ENCODE measurements around the gene ARHGEF19. TPM values are rescaled to one million over a fixed set of nuclear protein-coding genes. Genes with fewer than 3 reads are reported as not detected.

Gene ARHGEF19
- total RNA-seq, 3 donors from 2014 or later (not counting 1 experiment from before 2014, with no cell fraction given), result 14.6 to 18.9 (median 15.8) TPM

GRCh38 chr1:16153096-16153998 is 59.1 kb downstream of the ARHGEF19 start:
- intact Hi-C loops (cut with micrococcal nuclease), result no loop called here

GRCh38 chr1:16152481-16153087 is 59.9 kb downstream of the ARHGEF19 start:
- Histone ChIP-seq H3K4me3 (ENCODE audit: low read length) (no peak overlapping the region), H3K27me3 (ENCODE audit: control insufficient read depth, insufficient read depth, low read length) (peaks cover 39% of the 10 kb centered on the region), H3K36me3 (ENCODE audit: control insufficient read depth, insufficient read depth, low read length) (no peaks in the 10 kb centered on the region), H3K4me1 (ENCODE audit: control insufficient read depth, insufficient read depth, low read length) (peaks cover 58% of the 10 kb centered on the region), H3K27ac (ENCODE audit: low read length) (no peak overlapping the region), H3K9me3 (ENCODE audit: control insufficient read depth, insufficient read depth, low read length) (no peaks in the 10 kb centered on the region)
- H3K9me3 Mint-ChIP-seq, result no peaks in the 10 kb centered on the region
- intact Hi-C loops (cut with micrococcal nuclease), result no loop called here
- peaks cover 0 to 19% of the 10 kb centered on the region in 2 donors for H3K27me3 Mint-ChIP-seq (ENCODE audit: low read depth in 2 of 2)
- H3K4me3 Mint-ChIP-seq, result no peak overlapping the region
- WGBS (ENCODE audit: insufficient coverage), result 75% methylated on average over 14 of the region's 16 CpGs
- TF ChIP-seq CTCF (IDR thresholded peaks at IDR 0.05), result no peak
- ATAC-seq (no peak), DNase-seq (no peak)
- H3K4me1 Mint-ChIP-seq, result peaks cover 20 to 52% of the 10 kb centered on the region in 2 donors
- H3K36me3 Mint-ChIP-seq, result no peaks in the 10 kb centered on the region
- no peak overlapping the region for H3K27ac Mint-ChIP-seq

More at GRCh38 chr1:16153096-16153998, 59.1 kb downstream of the ARHGEF19 start:
- Mint-ChIP-seq H3K27ac (no peak overlapping the region), H3K36me3 (no peaks in the 10 kb centered on the region), H3K4me3 (no peak overlapping the region), H3K4me1 (peaks cover 27 to 59% of the 10 kb centered on the region in 2 donors), H3K27me3 (ENCODE audit: low read depth in 2 of 2) (peaks cover 0 to 22% of the 10 kb centered on the region in 2 donors), H3K9me3 (no peaks in the 10 kb centered on the region)
- H3K27me3 ChIP-seq (ENCODE audit: control insufficient read depth, insufficient read depth, low read length), result peaks cover 39% of the 10 kb centered on the region
- no peak overlapping the region for H3K4me3 ChIP-seq (ENCODE audit: low read length)
- peaks cover 63% of the 10 kb centered on the region for H3K4me1 ChIP-seq (ENCODE audit: control insufficient read depth, insufficient read depth, low read length)
- H3K36me3 ChIP-seq (ENCODE audit: control insufficient read depth, insufficient read depth, low read length), result no peaks in the 10 kb centered on the region
- no peak overlapping the region for H3K27ac ChIP-seq (ENCODE audit: low read length)
- ATAC-seq (no peak), DNase-seq (no peak)
- TF ChIP-seq CTCF (IDR thresholded peaks at IDR 0.05), result no peak
- no peaks in the 10 kb centered on the region for H3K9me3 ChIP-seq (ENCODE audit: control insufficient read depth, insufficient read depth, low read length)
- WGBS (ENCODE audit: insufficient coverage), result 81% methylated on average over 11 of the region's 13 CpGs

GRCh38 chr1:16151995-16152384 is 60.5 kb downstream of the ARHGEF19 start:
- DNase-seq (no peak), ATAC-seq (no peak)
- Mint-ChIP-seq H3K36me3 (no peaks in the 10 kb centered on the region), H3K27ac (no peak overlapping the region), H3K4me1 (peaks cover 14 to 46% of the 10 kb centered on the region in 2 donors), H3K9me3 (no peaks in the 10 kb centered on the region), H3K4me3 (no peak overlapping the region), H3K27me3 (ENCODE audit: low read depth in 2 of 2) (peaks cover 0 to 16% of the 10 kb centered on the region in 2 donors)
- no peak for TF ChIP-seq CTCF (IDR thresholded peaks at IDR 0.05)
- Histone ChIP-seq H3K27me3 (ENCODE audit: control insufficient read depth, insufficient read depth, low read length) (peaks cover 39% of the 10 kb centered on the region), H3K4me1 (ENCODE audit: control insufficient read depth, insufficient read depth, low read length) (peaks cover 52% of the 10 kb centered on the region), H3K27ac (ENCODE audit: low read length) (no peak overlapping the region), H3K36me3 (ENCODE audit: control insufficient read depth, insufficient read depth, low read length) (no peaks in the 10 kb centered on the region), H3K9me3 (ENCODE audit: control insufficient read depth, insufficient read depth, low read length) (no peaks in the 10 kb centered on the region), H3K4me3 (ENCODE audit: low read length) (no peak overlapping the region)
- intact Hi-C loops (cut with micrococcal nuclease), result no loop called here
- 89% methylated on average over 4 of the region's 4 CpGs for WGBS (ENCODE audit: insufficient coverage)

Measured in natural killer cell (primary cell).